ENCODE data around the gene RYR1. TPM values are rescaled to one million over a fixed set of nuclear protein-coding genes. Genes with fewer than 3 reads are reported as not detected.
"Not testable (repeated sequence)": the region's sequence is repeated elsewhere in the genome, so short reads cannot be mapped to it uniquely, and the experiment has no call there.

The RYR1 gene
- total RNA-seq, 1 experiment from 2014 or later: 4.1 TPM

- CTCF ChIA-PET: interaction anchor here (1.0 to 2.2 kb wide), 2 partner anchors 8 to 9 kb away, joined by 3 to 7 read pairs; partner anchors contain the start of gene FAM98C
- H3K27ac ChIP-seq (ENCODE audit: low read depth, low read length); H3K4me3 ChIP-seq (replicated peaks in 1 of 2; ENCODE audit: low read depth in 1 of 2, low read length in 2 of 2); H3K9me2 ChIP-seq (ENCODE audit: insufficient read depth); H4K20me1 ChIP-seq (ENCODE audit: insufficient read depth); ATAC-seq; H3K9ac ChIP-seq (ENCODE audit: low read length); RAD21 ChIA-PET (ENCODE audit: low non-redundant PET in 1 of 2, low total read pairs in 2 of 2, uncharacterized antibody in 2 of 2, unreplicated experiment in 2 of 2); H3K79me2 ChIP-seq (ENCODE audit: insufficient read depth, low read length); H3K9me3 ChIP-seq (ENCODE audit: control insufficient read depth in 1 of 2, insufficient read depth in 1 of 2, low read depth in 1 of 2, low read length in 2 of 2); H3K27me3 ChIP-seq (ENCODE audit: insufficient read depth, low read length); H2AFZ ChIP-seq (ENCODE audit: low read depth, low read length, poor library complexity, severe bottlenecking); intact Hi-C loops (cut with micrococcal nuclease); DNase-seq (ENCODE audit: low read depth, low spot score); BruUV-seq (replicated peaks); H3K36me3 ChIP-seq (ENCODE audit: control insufficient read depth in 1 of 2, insufficient read depth in 2 of 2, low read length in 2 of 2): not testable (repeated sequence)
- H3K4me2 ChIP-seq (ENCODE audit: low read length): peak overlapping the region; percentile 42; the same call in 1 of the 2 replicates
- POLR2A ChIA-PET: interaction anchor here (1.0 kb wide), 1 partner anchor 9 kb away, joined by 4 read pairs; the partner anchor contains the start of gene FAM98C
- H3K4me1 ChIP-seq (ENCODE audit: control insufficient read depth in 1 of 2, insufficient read depth in 2 of 2, low read length in 2 of 2): peaks cover 2 to 12% of the 10 kb centered on the region in 2 experiments; a peak in 3 of 4 replicates
These were observed 21.6 kb upstream of the RYR1 start for GRCh38 chr19:38411898-38412297.

- ATAC-seq (no peak), DNase-seq (ENCODE audit: low read depth, low spot score) (no peak)
- H3K36me3 ChIP-seq (ENCODE audit: control insufficient read depth in 1 of 2, insufficient read depth in 2 of 2, low read length in 2 of 2): no peaks in the 10 kb centered on the region
- ChIA-PET CTCF (interaction anchor here (1.0 to 2.2 kb wide), 2 partner anchors 9 to 10 kb away, joined by 3 to 7 read pairs; partner anchors contain the start of gene FAM98C), POLR2A (interaction anchor here (1.0 kb wide), 1 partner anchor 10 kb away, joined by 4 read pairs; the partner anchor contains the start of gene FAM98C), RAD21 (ENCODE audit: low non-redundant PET in 1 of 2, low total read pairs in 2 of 2, uncharacterized antibody in 2 of 2, unreplicated experiment in 2 of 2) (no interaction called here)
- intact Hi-C loops (cut with micrococcal nuclease): no loop called here
- H3K79me2 ChIP-seq (ENCODE audit: insufficient read depth, low read length): no peaks in the 10 kb centered on the region
- no peak overlapping the region for H2AFZ ChIP-seq (ENCODE audit: low read depth, low read length, poor library complexity, severe bottlenecking)
- H3K4me3 ChIP-seq (replicated peaks in 1 of 2; ENCODE audit: low read depth in 1 of 2, low read length in 2 of 2): no peak overlapping the region
- no peak overlapping the region for H3K9ac ChIP-seq (ENCODE audit: low read length)
- BruUV-seq (replicated peaks): no TSS peak
- no peaks in the 10 kb centered on the region for H3K9me2 ChIP-seq (ENCODE audit: insufficient read depth)
- no peak overlapping the region for H3K27ac ChIP-seq (ENCODE audit: low read depth, low read length)
- no peaks in the 10 kb centered on the region for H4K20me1 ChIP-seq (ENCODE audit: insufficient read depth)
- no peaks in the 10 kb centered on the region for H3K27me3 ChIP-seq (ENCODE audit: insufficient read depth, low read length)
- no peaks in the 10 kb centered on the region for H3K9me3 ChIP-seq (ENCODE audit: control insufficient read depth in 1 of 2, insufficient read depth in 1 of 2, low read depth in 1 of 2, low read length in 2 of 2)
- peaks cover 6 to 17% of the 10 kb centered on the region in 2 experiments; a peak in 3 of 4 replicates for H3K4me1 ChIP-seq (ENCODE audit: control insufficient read depth in 1 of 2, insufficient read depth in 2 of 2, low read length in 2 of 2)
- no peak overlapping the region for H3K4me2 ChIP-seq (ENCODE audit: low read length)
- TF ChIP-seq POLR2A (IDR thresholded peaks at IDR 0.05; ENCODE audit: borderline replicate concordance, extremely low read depth, insufficient read depth, insufficient read length) (no peak), CEBPB (IDR thresholded peaks at IDR 0.05; ENCODE audit: low read depth) (no peak), CTCF (IDR thresholded peaks at IDR 0.05 in 2 of 3, conservative IDR thresholded peaks at IDR 0.05 in 1 of 3; ENCODE audit: borderline replicate concordance in 1 of 3, insufficient read depth in 1 of 3, low read depth in 2 of 3, low read length in 2 of 3) (no peak), POLR2AphosphoS5 (IDR thresholded peaks at IDR 0.05; ENCODE audit: low read depth, low read length) (no peak), SIN3A (IDR thresholded peaks at IDR 0.05; ENCODE audit: low read depth) (no peak), REST (IDR thresholded peaks at IDR 0.05; ENCODE audit: low read depth) (no peak), FOSL1 (IDR thresholded peaks at IDR 0.05; ENCODE audit: low read depth) (no peak), ZFX (IDR thresholded peaks at IDR 0.05) (no peak), ZNF274 (IDR thresholded peaks at IDR 0.05; ENCODE audit: low read depth, low read length) (no peak), EZH2phosphoT487 (IDR thresholded peaks at IDR 0.05; ENCODE audit: borderline replicate concordance) (no peak), SRF (IDR thresholded peaks at IDR 0.05; ENCODE audit: low read depth) (no peak), EGR1 (IDR thresholded peaks at IDR 0.05; ENCODE audit: low read depth) (no peak), JUND (IDR thresholded peaks at IDR 0.05) (no peak), YY1 (IDR thresholded peaks at IDR 0.05; ENCODE audit: extremely low read depth, insufficient replicate concordance, low read depth, low read length) (no peak), SP1 (IDR thresholded peaks at IDR 0.05; ENCODE audit: low read depth) (no peak)
These were observed 21.0 kb upstream of the RYR1 start for GRCh38 chr19:38412491-38412890.

Measured in HCT116 (cell line).